Uterus (tissue), 2 donors: ENCODE measurements around the gene LKAAEAR1.

Experiments
- POLR2A ChIP-seq, 2 donors: fragments of 450-650 bp; IDR thresholded peaks; one replicate each; pipeline ENCODE4 v1.6.1; 2016; ENCODE audit warnings: antibody characterized with exemption in 2 of 2, mild to moderate bottlenecking in 1 of 2, moderate library complexity in 1 of 2
- TF ChIP-seq, protein P1 (sequence below), 4 experiments: fragments of 200-600 bp in 2 of 4; fragments of 450-650 bp in 2 of 4; sonication (generic) in 2 of 4; IDR thresholded peaks; one replicate each; pipeline ENCODE4 v1.5.1; 2016 to 2019; ENCODE audit warnings: antibody characterized with exemption in 4 of 4, mild to moderate bottlenecking in 2 of 4, moderate library complexity in 1 of 4

DNA sequence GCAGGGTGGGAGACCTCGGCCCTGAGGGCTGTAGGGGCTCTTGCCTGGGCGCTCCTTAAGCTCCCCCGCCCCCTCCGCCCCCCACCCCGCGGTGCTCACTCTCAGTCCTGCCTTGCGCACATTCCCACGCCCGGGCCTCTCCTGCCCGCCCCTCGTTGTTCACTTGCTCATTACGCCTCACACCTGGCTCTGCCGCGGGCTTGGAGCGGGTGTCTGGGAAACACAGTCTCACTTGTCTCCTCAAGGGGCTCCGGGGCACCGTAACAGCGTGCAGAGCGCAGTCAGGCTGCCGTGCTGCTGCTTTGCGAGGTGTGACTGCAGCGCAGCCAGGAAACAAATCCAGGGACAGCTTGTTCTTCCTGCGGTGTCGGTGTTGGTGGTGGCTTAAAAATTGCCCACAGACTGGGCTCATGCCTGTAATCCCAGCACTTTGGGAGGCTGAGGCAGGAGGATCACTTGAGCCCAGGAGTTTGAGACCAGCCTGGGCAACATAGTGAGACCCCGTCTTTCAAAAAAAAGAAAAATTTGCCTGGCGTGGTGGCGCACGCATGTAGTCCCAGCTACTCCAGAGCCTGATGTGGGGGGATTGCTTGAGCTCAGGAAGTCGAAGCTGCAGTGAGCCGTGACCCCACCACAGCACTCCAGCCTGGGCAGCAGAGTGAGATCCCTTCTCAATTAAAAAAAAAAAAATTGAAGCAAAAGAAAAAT lies 18.6 kb upstream of the LKAAEAR1 start:
- TF ChIP-seq, protein P1, sequence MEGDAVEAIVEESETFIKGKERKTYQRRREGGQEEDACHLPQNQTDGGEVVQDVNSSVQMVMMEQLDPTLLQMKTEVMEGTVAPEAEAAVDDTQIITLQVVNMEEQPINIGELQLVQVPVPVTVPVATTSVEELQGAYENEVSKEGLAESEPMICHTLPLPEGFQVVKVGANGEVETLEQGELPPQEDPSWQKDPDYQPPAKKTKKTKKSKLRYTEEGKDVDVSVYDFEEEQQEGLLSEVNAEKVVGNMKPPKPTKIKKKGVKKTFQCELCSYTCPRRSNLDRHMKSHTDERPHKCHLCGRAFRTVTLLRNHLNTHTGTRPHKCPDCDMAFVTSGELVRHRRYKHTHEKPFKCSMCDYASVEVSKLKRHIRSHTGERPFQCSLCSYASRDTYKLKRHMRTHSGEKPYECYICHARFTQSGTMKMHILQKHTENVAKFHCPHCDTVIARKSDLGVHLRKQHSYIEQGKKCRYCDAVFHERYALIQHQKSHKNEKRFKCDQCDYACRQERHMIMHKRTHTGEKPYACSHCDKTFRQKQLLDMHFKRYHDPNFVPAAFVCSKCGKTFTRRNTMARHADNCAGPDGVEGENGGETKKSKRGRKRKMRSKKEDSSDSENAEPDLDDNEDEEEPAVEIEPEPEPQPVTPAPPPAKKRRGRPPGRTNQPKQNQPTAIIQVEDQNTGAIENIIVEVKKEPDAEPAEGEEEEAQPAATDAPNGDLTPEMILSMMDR (IDR thresholded peaks at IDR 0.05) = no peak
- TF ChIP-seq POLR2A (IDR thresholded peaks at IDR 0.05) = no peak
